Type B pancreatic cell (in vitro differentiated cells): ENCODE results near the gene ENKUR. TPM values are rescaled to one million over a fixed set of nuclear protein-coding genes. Genes with fewer than 3 reads are reported as not detected.

ENCODE experiments used
- DNase-seq: peaks from one replicate; pipeline ENCODE4 v3.0.0; 2021; ENCODE audit warnings: mixed read lengths; ENCODE audit not compliant: unreplicated experiment; ENCODE audit errors: extremely low spot score
- H3K27ac Mint-ChIP-seq: 2 replicates; pipeline ENCODE4 v1.8.0; 2021; ENCODE audit warnings: mild to moderate bottlenecking, mixed read lengths
- H3K27me3 Mint-ChIP-seq: 2 replicates; pipeline ENCODE4 v1.8.0; 2021; ENCODE audit warnings: mixed read lengths
- H3K36me3 Mint-ChIP-seq: 2 replicates; pipeline ENCODE4 v1.8.0; 2021; ENCODE audit warnings: mixed read lengths
- H3K4me1 Mint-ChIP-seq: one replicate; pipeline ENCODE4 v1.8.0; 2021; ENCODE audit warnings: mixed read lengths; ENCODE audit not compliant: unreplicated experiment
- H3K4me3 Mint-ChIP-seq: 2 replicates; pipeline ENCODE4 v1.8.0; 2021; ENCODE audit warnings: mild to moderate bottlenecking, mixed read lengths
- H3K9me3 Mint-ChIP-seq: 2 replicates; pipeline ENCODE4 v1.8.0; 2021; ENCODE audit warnings: mixed read lengths
- total RNA-seq: library from RNA; stranded (reverse); gene quantifications from 2 replicates; pipeline ENCODE4 v1.2.1, GENCODE V29; 2021; ENCODE audit warnings: low replicate concordance
- TF ChIP-seq, protein P1 (sequence below): fragments of 200-600 bp; sonication (generic); conservative IDR thresholded peaks from 2 replicates; pipeline ENCODE4 v1.5.0; 2021; ENCODE audit warnings: antibody characterized with exemption, mild to moderate bottlenecking

ENKUR gene
- total RNA-seq, 1 donor from 2014 or later = 7.2 TPM

DNA sequence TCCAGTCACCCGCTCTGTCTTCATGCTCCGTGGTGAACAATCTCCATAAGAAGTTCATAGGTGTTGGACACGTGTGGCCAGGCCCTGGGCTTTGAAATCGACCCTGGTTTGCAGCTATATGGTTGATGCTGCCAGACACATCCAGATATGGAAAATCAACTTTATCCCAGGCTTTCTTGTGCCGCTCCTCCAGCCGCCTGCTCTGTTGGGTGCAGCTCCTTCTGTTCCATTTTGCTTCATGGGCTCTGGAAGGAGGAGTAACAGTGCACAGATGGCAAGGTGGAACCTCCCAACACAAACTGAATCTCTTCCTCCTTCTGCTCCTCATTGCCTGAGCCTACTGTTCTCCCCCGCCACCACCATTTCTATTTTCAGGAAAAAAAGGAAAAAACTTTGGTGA, 45.2 kb upstream of the ENKUR start:
- Mint-ChIP-seq H3K4me1 (peaks cover 10% of the 10 kb centered on the region), H3K27me3 (no peaks in the 10 kb centered on the region), H3K27ac (no peak overlapping the region), H3K9me3 (no peaks in the 10 kb centered on the region), H3K36me3 (no peaks in the 10 kb centered on the region), H3K4me3 (no peak overlapping the region)
- DNase-seq = no peak
- TF ChIP-seq, protein P1, sequence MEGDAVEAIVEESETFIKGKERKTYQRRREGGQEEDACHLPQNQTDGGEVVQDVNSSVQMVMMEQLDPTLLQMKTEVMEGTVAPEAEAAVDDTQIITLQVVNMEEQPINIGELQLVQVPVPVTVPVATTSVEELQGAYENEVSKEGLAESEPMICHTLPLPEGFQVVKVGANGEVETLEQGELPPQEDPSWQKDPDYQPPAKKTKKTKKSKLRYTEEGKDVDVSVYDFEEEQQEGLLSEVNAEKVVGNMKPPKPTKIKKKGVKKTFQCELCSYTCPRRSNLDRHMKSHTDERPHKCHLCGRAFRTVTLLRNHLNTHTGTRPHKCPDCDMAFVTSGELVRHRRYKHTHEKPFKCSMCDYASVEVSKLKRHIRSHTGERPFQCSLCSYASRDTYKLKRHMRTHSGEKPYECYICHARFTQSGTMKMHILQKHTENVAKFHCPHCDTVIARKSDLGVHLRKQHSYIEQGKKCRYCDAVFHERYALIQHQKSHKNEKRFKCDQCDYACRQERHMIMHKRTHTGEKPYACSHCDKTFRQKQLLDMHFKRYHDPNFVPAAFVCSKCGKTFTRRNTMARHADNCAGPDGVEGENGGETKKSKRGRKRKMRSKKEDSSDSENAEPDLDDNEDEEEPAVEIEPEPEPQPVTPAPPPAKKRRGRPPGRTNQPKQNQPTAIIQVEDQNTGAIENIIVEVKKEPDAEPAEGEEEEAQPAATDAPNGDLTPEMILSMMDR = no peak

DNA sequence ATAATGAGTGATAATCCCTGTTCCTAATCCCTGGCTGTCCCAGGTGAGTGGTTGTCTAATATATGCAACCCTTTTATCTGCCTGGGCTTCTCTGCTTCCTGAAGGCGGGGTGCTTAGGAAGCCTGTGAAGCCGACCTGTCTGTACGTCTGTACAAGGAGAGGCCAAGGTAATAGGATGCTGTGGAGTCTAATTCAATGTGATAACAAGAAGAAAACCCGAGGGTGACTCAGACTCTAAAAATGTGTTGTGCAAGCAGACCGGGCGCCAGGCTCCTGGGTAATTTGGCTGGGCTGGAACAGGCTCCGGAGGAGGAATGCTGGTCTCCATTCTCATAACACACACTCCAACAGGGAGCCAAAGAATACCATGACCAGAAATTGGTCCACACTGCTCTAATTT, 44.0 kb upstream of the ENKUR start:
- peak overlapping the region; percentile 48 for H3K27ac Mint-ChIP-seq
- H3K9me3 Mint-ChIP-seq = no peaks in the 10 kb centered on the region
- no peak for DNase-seq
- TF ChIP-seq, protein P1 = no peak
- H3K4me3 Mint-ChIP-seq = no peak overlapping the region
- peaks cover 10% of the 10 kb centered on the region for H3K4me1 Mint-ChIP-seq
- H3K36me3 Mint-ChIP-seq = no peaks in the 10 kb centered on the region
- no peaks in the 10 kb centered on the region for H3K27me3 Mint-ChIP-seq

DNA sequence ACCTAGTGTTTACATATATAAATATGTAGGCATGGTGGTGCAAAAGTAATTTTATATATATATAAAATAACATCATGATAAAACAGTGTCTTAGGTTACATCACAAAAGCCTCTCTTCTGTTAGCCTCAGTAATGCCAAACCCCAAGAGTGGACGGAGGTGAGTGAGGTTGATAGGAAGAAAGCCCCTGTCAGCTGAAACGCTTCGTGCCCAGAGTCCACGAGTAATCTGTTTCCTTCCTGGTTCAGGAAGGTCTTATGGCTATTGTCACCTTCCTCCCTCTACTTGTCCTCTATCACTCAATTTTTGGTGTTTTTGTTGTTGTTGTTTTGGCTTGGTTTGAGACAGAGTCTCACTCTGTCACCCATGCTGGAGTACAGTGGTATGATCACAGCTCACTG, 41.9 kb upstream of the ENKUR start:
- H3K27me3 Mint-ChIP-seq = no peaks in the 10 kb centered on the region
- H3K27ac Mint-ChIP-seq = no peak overlapping the region
- DNase-seq = no peak
- H3K4me3 Mint-ChIP-seq = no peak overlapping the region
- H3K9me3 Mint-ChIP-seq = no peaks in the 10 kb centered on the region
- no peaks in the 10 kb centered on the region for H3K36me3 Mint-ChIP-seq
- TF ChIP-seq, protein P1 = no peak
- H3K4me1 Mint-ChIP-seq = peaks cover 10% of the 10 kb centered on the region

DNA sequence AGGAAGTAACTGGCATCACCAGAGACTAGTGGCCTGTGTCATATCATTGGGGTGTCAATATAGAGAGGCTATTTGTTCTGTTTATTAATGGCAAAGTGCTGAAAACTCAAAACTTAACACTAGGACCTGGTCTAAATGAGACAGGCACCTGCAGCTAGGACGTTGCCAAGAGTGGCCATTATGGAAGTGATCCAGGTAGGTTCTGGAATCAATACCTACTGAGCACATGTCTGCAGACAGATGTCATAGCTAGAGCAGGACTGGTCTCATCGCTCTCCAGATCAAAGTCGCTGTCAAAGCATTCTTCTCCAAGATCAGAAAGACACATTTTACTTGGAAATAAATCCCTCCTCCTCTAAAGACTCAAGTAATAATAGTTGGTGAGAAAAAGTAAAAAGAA, 40.8 kb upstream of the ENKUR start:
- H3K4me3 Mint-ChIP-seq = no peak overlapping the region
- no peaks in the 10 kb centered on the region for H3K27me3 Mint-ChIP-seq
- peaks cover 6% of the 10 kb centered on the region for H3K4me1 Mint-ChIP-seq
- DNase-seq = no peak
- H3K36me3 Mint-ChIP-seq = no peaks in the 10 kb centered on the region
- TF ChIP-seq, protein P1 = no peak
- no peak overlapping the region for H3K27ac Mint-ChIP-seq
- H3K9me3 Mint-ChIP-seq = no peaks in the 10 kb centered on the region

DNA sequence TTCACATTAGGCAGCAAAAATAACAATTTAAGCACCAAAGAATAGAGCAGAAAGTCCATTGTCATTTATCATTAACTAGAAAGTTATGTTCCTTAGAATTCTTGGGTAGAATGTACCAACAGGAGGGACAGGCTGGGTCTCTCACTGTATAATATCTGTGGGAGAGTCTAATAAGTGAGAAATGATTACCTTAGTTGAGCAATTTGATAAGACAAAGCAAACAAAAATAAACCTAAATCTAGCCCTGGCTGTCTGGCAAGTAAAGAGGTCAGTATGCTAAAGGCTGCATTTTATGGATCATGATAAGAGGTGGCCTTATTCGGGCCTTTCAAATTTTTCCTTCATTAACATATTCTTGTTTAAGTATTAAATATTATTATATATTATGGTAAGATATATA, 36.1 kb upstream of the ENKUR start:
- H3K27ac Mint-ChIP-seq = no peak overlapping the region
- H3K4me3 Mint-ChIP-seq = no peak overlapping the region
- TF ChIP-seq, protein P1 = no peak
- peaks cover 18% of the 10 kb centered on the region for H3K9me3 Mint-ChIP-seq
- H3K27me3 Mint-ChIP-seq = peaks cover 6% of the 10 kb centered on the region
- H3K36me3 Mint-ChIP-seq = no peaks in the 10 kb centered on the region
- no peak for DNase-seq
- H3K4me1 Mint-ChIP-seq = no peaks in the 10 kb centered on the region

DNA sequence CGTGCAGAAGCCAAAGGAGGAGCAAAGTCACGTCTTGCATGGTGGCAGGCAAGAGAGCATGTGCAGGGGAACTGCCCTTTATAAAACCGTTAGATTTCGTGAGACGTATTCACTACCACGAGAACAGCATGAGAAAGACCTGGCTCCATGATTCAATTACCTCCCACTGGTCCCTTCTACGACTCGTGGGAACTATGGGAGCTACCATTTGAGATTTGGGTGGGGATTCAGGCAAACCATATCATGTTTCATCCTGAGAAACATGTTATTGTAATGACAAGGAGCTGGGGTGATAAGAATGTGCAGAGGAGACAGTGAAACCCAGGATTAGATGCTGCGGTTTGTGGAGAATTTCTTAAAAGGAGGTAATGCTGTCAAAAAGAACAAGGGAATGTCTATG, 34.4 kb upstream of the ENKUR start:
- H3K9me3 Mint-ChIP-seq = peaks cover 18% of the 10 kb centered on the region
- peaks cover 6% of the 10 kb centered on the region for H3K27me3 Mint-ChIP-seq
- H3K36me3 Mint-ChIP-seq = no peaks in the 10 kb centered on the region
- no peak for DNase-seq
- no peak overlapping the region for H3K27ac Mint-ChIP-seq
- H3K4me1 Mint-ChIP-seq = no peaks in the 10 kb centered on the region
- no peak overlapping the region for H3K4me3 Mint-ChIP-seq
- TF ChIP-seq, protein P1 = no peak
